HG03066 (cell line): ENCODE measurements around the gene POLG2.
"Not testable (repeated sequence)": the region's sequence is repeated elsewhere in the genome, so short reads cannot be mapped to it uniquely, and the experiment has no call there.

Source experiments
- ATAC-seq: cut with Tn5 transposase; IDR thresholded peaks from one replicate; pipeline ENCODE4 v1.9.1; 2021; ENCODE audit warnings: low read depth; ENCODE audit not compliant: unreplicated experiment

POLG2 gene

DNA sequence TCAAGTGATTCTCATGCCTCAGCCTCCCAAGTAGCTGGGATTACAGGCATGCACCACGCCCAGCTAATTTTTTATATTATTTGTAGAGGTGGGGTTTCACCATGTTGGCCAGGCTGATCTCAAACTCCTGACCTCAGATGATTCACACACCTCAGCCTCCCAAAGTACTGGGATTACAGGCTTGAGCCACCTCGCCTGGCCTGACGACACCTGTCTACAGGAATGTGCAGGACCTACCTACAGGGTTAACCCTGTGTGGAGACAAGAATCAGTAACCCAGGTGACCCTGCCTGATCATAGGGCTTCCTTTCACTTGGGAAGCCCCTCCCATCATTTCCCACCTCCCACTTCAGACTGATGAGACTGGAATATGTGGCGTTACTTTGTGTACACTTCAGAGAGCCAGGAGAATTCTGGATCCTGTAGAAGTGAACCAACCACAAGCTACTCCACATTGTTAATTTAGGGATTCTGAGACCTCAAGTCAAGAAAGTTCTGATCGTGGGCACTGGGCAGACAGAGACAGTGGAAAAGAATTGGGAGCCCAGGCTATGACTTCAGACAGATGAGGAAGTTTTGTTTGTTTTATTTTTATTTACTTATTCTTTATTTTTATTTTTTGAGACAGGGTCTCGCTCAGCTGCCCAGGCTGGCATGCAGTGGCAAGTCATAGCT lies 53.6 kb downstream of the POLG2 start:
- no peak for ATAC-seq

DNA sequence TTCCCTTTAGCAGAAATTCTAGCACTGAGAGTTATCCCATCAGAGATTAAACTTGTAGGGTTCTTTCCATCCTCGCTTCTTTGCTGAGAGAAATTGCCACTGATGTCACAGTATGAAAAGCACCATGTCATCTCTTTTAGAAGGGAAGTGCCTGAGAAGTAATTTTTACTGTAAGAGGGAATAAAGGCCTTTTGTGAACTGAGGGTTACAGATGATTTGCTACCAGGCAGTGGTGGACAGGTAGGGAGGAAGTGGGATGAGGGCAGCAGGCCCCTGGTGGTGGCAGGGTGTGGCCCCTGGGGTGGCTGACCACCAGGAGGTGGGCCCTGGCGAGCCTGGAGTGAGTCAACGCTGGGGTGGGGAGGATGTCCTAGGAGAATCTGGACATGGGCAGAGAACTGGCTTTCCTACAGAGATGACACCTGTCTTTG lies 54.3 kb downstream of the POLG2 start:
- no peak for ATAC-seq

DNA sequence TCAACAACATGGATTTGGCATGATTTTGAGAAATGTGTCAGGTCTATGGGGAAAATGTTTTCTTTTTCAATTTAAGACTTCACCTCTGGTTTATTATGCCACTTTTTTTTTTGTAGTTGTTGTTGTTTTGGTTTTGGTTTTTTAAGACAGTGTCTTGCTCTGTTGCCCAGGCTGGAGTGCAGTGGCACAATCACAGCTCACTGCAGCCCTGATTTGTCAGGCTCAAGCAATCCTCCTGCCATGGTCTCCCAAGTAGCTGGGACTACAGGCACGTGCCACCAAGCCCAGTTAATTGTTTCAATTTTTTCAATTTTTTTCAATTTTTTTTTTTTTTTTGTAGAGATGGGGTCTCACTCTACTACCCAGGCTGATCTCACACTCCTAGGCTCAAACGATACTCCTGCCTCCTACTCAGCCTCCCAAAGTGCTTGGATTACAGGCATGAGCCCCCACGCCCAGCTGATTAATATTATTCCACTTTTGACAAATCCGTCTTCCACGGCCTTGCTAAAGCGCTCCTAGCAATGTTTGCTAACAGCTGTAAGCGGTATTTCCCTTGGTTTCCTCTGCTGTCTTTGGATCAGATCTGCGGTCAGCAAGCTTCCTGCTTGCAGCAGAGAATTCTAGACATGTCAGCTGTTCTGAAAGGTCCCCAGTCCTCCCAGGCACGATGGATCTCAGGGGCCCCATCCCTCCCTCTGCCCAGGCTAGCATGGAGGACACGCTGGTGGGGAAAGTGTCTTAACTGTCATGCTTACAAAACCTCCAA lies 54.9 kb downstream of the POLG2 start:
- no peak for ATAC-seq

DNA sequence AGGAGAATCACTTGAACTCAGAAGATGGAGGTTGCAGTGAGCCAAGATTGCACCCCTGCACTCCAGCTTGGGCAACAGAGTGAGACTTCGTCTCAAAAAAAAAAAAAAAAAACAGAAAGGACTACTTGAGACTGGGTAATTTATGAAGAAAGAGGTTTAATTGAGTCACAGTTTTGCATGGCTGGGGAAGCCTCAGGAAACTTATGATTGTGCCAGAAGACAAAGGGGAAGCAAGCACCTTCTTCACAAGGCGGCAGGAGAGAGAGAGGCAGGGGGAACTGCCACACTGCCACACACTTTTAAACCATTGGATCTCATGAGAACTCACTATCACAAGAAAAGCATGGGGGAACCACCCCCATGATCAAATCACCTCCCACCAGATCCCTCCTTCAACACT lies 56.9 kb downstream of the POLG2 start:
- ATAC-seq: no peak

DNA sequence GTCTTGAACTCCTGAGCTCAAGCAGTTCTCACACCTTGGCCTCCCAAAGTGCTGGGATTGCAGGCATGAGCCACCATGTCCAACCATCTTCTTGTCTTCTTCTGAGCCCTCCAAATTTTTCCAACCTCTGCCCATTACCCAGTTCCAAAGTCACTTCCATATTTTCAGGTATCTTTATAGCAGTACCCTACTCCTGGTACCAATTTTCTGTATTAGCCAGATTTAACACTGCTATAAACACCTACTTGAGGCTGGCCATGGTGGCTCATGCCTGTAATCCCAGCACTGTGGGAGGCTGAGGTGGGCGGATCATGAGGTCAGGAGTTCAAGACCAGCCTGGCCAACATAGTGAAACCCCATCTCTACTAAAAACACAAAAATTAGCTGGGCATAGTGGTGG lies 57.3 kb downstream of the POLG2 start:
- ATAC-seq: not testable (repeated sequence)

DNA sequence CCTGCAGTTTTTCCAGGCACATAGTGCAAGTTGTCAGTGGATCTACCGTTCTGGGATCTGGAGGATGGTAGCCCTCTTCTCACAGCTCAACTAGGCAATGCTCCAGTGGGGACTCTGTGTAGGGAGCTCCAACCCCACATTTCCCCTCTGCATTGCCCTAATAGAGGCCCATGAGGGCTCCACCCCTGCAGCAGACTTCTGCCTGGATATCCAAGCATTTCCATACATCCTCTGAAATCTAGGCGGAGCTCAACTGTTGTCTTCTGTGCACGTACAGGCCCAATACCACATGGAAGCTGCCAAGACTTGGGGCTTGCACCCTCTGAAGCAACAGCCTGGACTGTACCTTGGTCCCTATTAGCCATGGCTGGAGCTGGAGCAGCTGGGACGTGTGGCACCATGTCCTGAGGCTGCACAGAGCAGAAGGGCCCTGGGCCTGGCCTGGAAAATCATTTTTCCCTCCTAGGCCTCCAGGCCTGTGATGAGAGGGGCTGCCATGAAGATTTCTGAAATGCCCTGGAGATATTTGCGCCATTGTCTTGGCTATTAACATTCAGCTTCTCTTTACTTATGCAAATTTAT lies 58.8 kb downstream of the POLG2 start:
- no peak for ATAC-seq

DNA sequence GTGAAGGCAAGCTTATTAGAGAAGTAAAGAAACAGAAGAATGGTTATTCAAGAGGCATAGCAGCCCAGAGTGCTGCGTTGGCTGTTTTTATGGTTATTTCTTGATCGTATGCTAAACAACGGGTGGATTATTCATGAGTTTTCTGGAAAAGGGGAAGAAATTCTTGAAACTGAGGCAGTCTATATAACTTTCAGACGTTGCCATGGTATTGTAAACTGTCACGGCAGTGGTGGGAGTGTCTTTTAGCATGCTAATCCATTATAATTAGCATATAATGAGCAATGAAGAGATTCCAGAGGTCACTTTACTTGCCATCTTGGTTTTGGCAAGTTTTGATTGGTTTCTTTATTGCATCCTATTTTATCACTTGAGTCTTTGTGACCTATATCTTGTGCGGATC lies 65.3 kb downstream of the POLG2 start:
- no peak for ATAC-seq

DNA sequence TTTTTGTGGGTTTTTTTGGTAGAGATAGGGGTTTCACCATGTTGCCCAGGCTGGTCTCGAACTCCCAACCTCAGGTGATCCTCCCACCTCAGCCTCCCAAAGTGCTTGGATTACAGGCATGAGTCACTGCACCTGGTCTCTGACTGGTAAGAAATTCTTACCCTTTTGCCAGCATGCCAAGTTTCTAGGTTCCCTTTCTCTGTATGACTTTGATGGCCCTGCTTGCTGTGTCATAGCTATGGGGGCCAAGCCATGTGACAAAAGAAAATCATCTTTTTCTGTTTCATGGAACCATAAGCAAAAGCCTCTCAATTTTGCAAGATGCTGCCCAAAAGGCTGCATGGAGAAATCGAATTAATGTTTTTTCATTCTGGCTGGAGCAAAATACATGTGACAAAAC lies 66.8 kb downstream of the POLG2 start:
- ATAC-seq: not testable (repeated sequence)

DNA sequence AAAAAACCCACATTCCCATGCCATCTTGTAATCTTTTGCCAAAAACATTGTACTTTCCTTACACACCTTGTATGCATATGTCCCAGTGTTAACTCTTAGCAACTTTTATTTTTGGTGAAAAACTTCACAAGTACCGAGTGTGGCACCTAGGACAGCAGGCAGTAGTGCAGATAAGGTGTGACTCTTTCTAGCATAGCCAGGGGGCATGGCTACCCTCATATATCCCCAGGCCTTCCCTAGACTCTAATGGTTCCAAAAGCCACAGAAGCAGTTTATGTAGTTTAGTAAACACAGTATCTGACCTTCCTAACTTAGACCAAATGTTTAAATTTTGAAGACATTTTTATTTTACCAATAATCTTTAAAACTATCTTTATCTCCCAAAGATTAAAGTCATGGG lies 68.4 kb downstream of the POLG2 start:
- ATAC-seq: no peak
